Adrenal gland (tissue), 12 donors: ENCODE results near the gene GPC3. TPM values are rescaled to one million over a fixed set of nuclear protein-coding genes. Genes with fewer than 3 reads are reported as not detected.

Source experiments
- DNase-seq, 7 donors: peaks; one replicate each; pipeline ENCODE4 v3.0.0-alpha.2; 2019 to 2020
- H3K27ac ChIP-seq, 5 donors: fragments of 200-600 bp; sonication (generic) in 4 of 5; 1 replicate in 3 of 5; 2 replicates in 2 of 5; pipeline versions ENCODE4 v1.5.1 to v1.8.0; 2016 to 2020; ENCODE audit warnings: mild to moderate bottlenecking in 1 of 5
- H3K27me3 ChIP-seq: fragments of 200-600 bp; 2 replicates; pipeline ENCODE4 v1.8.0; 2021
- H3K36me3 ChIP-seq, 2 donors: fragments of 200-600 bp; replicated peaks in 1 of 2; 1 replicate in 1 of 2; 2 replicates in 1 of 2; pipeline versions ENCODE4 v1.5.1 to v1.8.0; 2018 to 2022
- H3K4me1 ChIP-seq, 2 donors: fragments of 200-600 bp; replicated peaks in 1 of 2; 1 replicate in 1 of 2; 2 replicates in 1 of 2; pipeline versions ENCODE4 v1.5.1 to v1.8.0; 2018 to 2021
- H3K4me3 ChIP-seq, 4 donors: fragments of 200-600 bp; sonication (generic) in 3 of 4; one replicate each; pipeline ENCODE4 v1.5.1; 2016 to 2018
- H3K9me3 ChIP-seq, 3 donors: fragments of 200-600 bp; sonication (generic) in 1 of 3; replicated peaks in 1 of 3; 1 replicate in 2 of 3; 2 replicates in 1 of 3; pipeline versions ENCODE4 v1.5.1 to v1.8.0; 2016 to 2021
- POLR2A ChIP-seq, 2 donors: fragments of 450-650 bp; IDR thresholded peaks; one replicate each; pipeline ENCODE4 v1.6.1; 2017; ENCODE audit warnings: antibody characterized with exemption in 2 of 2, mild to moderate bottlenecking in 2 of 2, moderate library complexity in 1 of 2
- WGBS, 4 donors: extraction: QIAGEN DNeasy Blood & Tissue Kit in 2 of 4; methylation state at CpG; one replicate each; pipeline versions ENCODE4 v1.1.5 to v1.1.7; 2013 to 2017; 5-methylcytosine and 5-hydroxymethylcytosine counted together
- intact Hi-C, 2 donors: fragments of 100-400 bp; cut with DNase I; formaldehyde crosslinking; loops; one replicate each; pipeline versions ENCODE4 v1.14.1 to v1.15.0; 2022 to 2023
- polyA plus RNA-seq, 3 donors: library from polyadenylated mRNA; stranded (reverse); fragments of 200-250 nt in 2 of 3; fragments of 350-450 nt in 1 of 3; fragmentation: Illumina TruSeq in 1 of 3; extraction: RNeasy Lipid Tissue Mini Kit (QIAGEN cat#74804) in 1 of 3; gene quantifications; one replicate each; pipeline ENCODE4 v1.2.3, GENCODE V29; 2013 to 2014
- total RNA-seq, 9 donors: library from RNA; depleted of rRNA in 4 of 9; stranded (reverse); fragments of >200 nt in 4 of 9; fragments of 120-200 nt in 1 of 9; fragmentation: NEBNext Ultra II Directional in 1 of 9; extraction: Animal tissue kit (Norgen Biotek cat#: 25700) in 1 of 9; gene quantifications; one replicate each; pipeline versions ENCODE4 v1.1.0 to v1.2.4, GENCODE V29; 2013 to 2023
- TF ChIP-seq, protein P1 (sequence below), 6 experiments: fragments of 450-650 bp in 4 of 6; fragments of 200-600 bp in 2 of 6; sonication (generic) in 1 of 6; IDR thresholded peaks; 1 replicate in 5 of 6; 2 replicates in 1 of 6; pipeline versions ENCODE4 v1.5.1 to v1.8.0; 2016 to 2021; ENCODE audit warnings: antibody characterized with exemption in 6 of 6, mild to moderate bottlenecking in 2 of 6, moderate library complexity in 1 of 6
- donor health status: healthy with polysubstance abuse.
- donor health status: Bipolar disorder and iron deficiency.
- donor health status: DM: yes; HTN: yes; CAD: no.
- donor health status: DM: no; HTN: no; CAD: no.
- donor health status: DM: no; HTN: no; CAD: no.
- donor health status: DM: yes; HTN: yes; CAD: no.

Gene GPC3
- total and polyA plus RNA-seq, 12 donors, result 3.5 to 56.7 (median 20.9) TPM

DNA sequence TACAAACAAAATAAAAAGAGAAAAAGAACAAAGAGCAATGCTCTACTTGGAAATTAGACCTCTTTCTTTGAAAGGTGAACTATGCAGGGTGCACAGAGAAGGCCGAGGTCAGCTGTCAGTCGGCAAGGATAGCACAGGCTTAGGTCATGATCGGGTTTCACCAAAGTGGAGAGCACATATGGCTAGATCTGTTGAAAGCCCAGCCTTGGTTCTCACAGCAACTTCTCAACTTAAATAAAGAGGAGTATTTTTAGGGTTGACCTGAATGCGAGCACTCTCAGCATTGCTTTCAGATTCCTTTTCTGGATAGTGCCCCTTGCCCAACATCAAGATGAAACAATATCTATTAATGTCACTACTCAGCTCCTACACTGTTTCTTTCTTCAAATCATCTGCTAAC is 447.2 kb downstream of the GPC3 start:
- 56 to 65% (median 62%) methylated on average over 4 of the region's 4 CpGs for WGBS, 4 donors
- no peak for DNase-seq
- TF ChIP-seq, protein P1, sequence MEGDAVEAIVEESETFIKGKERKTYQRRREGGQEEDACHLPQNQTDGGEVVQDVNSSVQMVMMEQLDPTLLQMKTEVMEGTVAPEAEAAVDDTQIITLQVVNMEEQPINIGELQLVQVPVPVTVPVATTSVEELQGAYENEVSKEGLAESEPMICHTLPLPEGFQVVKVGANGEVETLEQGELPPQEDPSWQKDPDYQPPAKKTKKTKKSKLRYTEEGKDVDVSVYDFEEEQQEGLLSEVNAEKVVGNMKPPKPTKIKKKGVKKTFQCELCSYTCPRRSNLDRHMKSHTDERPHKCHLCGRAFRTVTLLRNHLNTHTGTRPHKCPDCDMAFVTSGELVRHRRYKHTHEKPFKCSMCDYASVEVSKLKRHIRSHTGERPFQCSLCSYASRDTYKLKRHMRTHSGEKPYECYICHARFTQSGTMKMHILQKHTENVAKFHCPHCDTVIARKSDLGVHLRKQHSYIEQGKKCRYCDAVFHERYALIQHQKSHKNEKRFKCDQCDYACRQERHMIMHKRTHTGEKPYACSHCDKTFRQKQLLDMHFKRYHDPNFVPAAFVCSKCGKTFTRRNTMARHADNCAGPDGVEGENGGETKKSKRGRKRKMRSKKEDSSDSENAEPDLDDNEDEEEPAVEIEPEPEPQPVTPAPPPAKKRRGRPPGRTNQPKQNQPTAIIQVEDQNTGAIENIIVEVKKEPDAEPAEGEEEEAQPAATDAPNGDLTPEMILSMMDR (IDR thresholded peaks at IDR 0.05), result no peak
- TF ChIP-seq POLR2A (IDR thresholded peaks at IDR 0.05), result no peak
- Histone ChIP-seq H3K9me3 (no peaks in the 10 kb centered on the region), H3K36me3 (no peaks in the 10 kb centered on the region), H3K4me3 (no peak overlapping the region), H3K27me3 (no peaks in the 10 kb centered on the region), H3K27ac (no peak overlapping the region), H3K4me1 (no peaks in the 10 kb centered on the region)
- intact Hi-C loops, result no loop called here

DNA sequence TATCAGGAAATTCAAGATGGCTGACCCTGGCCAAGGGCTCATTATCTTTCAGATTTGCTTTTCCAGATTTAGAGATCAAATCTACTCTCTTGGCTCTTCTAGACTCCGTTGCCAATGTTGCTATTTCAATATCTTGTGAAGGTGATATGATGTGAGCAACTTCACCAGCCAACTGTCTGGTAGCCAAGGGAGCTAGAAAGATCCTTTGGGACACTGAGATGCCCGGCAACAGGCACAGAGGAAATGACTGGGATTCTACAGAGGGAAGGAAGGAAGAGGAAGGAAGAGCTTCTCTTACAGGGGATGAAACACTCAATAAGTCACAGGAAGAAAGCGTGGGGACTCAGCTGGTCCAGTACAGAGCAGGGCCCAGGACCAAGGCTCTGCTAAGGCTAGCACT is 448.3 kb downstream of the GPC3 start:
- 65 to 90% (median 69%) methylated on average over 2 to 3 of the region's 3 CpGs for WGBS, 4 donors
- Histone ChIP-seq H3K27ac (no peak overlapping the region), H3K4me1 (no peaks in the 10 kb centered on the region), H3K9me3 (no peaks in the 10 kb centered on the region), H3K4me3 (no peak overlapping the region), H3K36me3 (no peaks in the 10 kb centered on the region), H3K27me3 (no peaks in the 10 kb centered on the region)
- DNase-seq, result no peak
- TF ChIP-seq POLR2A (IDR thresholded peaks at IDR 0.05), result no peak
- TF ChIP-seq, protein P1 (IDR thresholded peaks at IDR 0.05), result no peak
- intact Hi-C loops, result no loop called here

DNA sequence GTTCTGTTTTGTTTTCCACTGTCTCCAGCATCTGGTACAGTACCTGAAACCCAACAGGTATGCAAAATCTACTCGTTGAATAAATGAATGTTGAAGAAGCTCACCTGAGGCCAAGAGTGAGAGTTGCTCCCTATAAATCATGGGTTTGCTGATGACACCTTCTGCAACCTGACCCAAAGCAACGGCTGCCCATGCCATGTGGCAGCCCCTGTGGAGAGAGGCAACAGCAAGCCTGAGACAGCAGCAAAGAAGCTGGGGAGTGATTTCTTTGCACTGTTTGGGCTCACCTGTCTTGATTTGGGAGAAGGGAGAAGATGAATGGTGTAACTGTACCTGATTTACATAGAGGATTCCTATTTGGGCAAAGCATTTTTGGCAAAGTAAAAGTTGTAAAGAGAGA is 450.3 kb downstream of the GPC3 start:
- no peak overlapping the region for H3K27ac ChIP-seq
- no peaks in the 10 kb centered on the region for H3K27me3 ChIP-seq
- TF ChIP-seq, protein P1 (IDR thresholded peaks at IDR 0.05), result no peak
- no peak for TF ChIP-seq POLR2A (IDR thresholded peaks at IDR 0.05)
- 63 to 90% (median 77%) methylated on average over 1 to 2 of the region's 2 CpGs for WGBS, 4 donors
- H3K4me3 ChIP-seq, result no peak overlapping the region
- H3K4me1 ChIP-seq, result no peaks in the 10 kb centered on the region
- no peaks in the 10 kb centered on the region for H3K36me3 ChIP-seq
- intact Hi-C loops, result no loop called here
- H3K9me3 ChIP-seq, result no peaks in the 10 kb centered on the region
- no peak for DNase-seq

DNA sequence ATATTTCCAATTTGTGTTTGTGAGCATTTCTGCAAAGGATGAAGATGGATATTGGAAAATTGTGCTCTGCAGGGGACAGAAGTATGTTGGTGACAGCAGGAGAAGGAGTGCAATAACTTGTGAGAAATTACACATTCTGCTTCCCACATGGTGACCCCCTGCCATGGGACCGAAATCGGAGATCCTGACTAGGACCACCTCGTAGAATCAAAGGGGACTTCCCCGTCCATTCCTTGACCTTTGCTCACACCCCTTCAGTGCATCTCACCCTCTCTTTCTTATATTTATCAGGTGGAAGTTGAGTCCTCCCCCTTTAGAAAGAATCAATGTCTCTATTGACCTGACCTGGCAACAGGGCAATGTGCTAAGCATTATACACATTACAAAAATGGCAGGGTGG is 451.2 kb downstream of the GPC3 start:
- no peaks in the 10 kb centered on the region for H3K4me1 ChIP-seq
- TF ChIP-seq, protein P1 (IDR thresholded peaks at IDR 0.05), result no peak
- TF ChIP-seq POLR2A (IDR thresholded peaks at IDR 0.05), result no peak
- intact Hi-C loops, result no loop called here
- H3K36me3 ChIP-seq, result no peaks in the 10 kb centered on the region
- WGBS, 4 donors, result 65 to 83% (median 69%) methylated on average over 1 to 4 of the region's 4 CpGs
- no peak for DNase-seq
- H3K27me3 ChIP-seq, result no peaks in the 10 kb centered on the region
- no peak overlapping the region for H3K4me3 ChIP-seq
- no peak overlapping the region for H3K27ac ChIP-seq
- H3K9me3 ChIP-seq, result no peaks in the 10 kb centered on the region
